H1 (cell line): Measurements from ENCODE around the gene GRXCR1. TPM values are rescaled to one million over a fixed set of nuclear protein-coding genes. Genes with fewer than 3 reads are reported as not detected.

Experiments
- CTCF ChIA-PET: fragments of 300-600 bp; sonication (Branson Sonifier 250); formaldehyde crosslinking; loops from one replicate; lab custom pipeline; 2021; ENCODE audit not compliant: partially characterized antibody; lab: Charles Lee
- POLR2A ChIA-PET: fragments of 300-600 bp; sonication (Branson Sonifier 250); formaldehyde crosslinking; loops from one replicate; lab custom pipeline; 2021; ENCODE audit warnings: inconsistent platforms; ENCODE audit not compliant: partially characterized antibody; lab: Charles Lee
- DNase-seq, 2 experiments: peaks; one replicate each; pipeline versions ENCODE4 v3.0.0 to v3.0.0-alpha.2; 2010 to 2022; ENCODE audit warnings: low spot score in 2 of 2, low read depth in 1 of 2, mixed read lengths in 1 of 2
- FAIRE-seq: peaks from 2 replicates; lab custom pipeline; 2011; peaks lifted over from hg19 to GRCh38; lab: Jason Lieb, UNC
- H2AFZ ChIP-seq: 2 replicates; pipeline ENCODE4 v1.8.1; 2012; ENCODE audit warnings: low read length, inconsistent platforms
- H2AK5ac ChIP-seq: 2 replicates; pipeline ENCODE4 v1.6.1; 2013; ENCODE audit warnings: low read depth, low read length
- H2BK120ac ChIP-seq: replicated peaks from 2 replicates; pipeline ENCODE3; 2013; ENCODE audit warnings: low read depth, low read length, inconsistent platforms
- H2BK12ac ChIP-seq: 2 replicates; pipeline ENCODE4 v1.6.1; 2013; ENCODE audit warnings: low read depth, low read length
- H2BK15ac ChIP-seq: 2 replicates; pipeline ENCODE4 v1.6.1; 2013; ENCODE audit warnings: low read length
- H2BK20ac ChIP-seq: 2 replicates; pipeline ENCODE4 v1.6.1; 2013; ENCODE audit warnings: low read length
- H2BK5ac ChIP-seq: 2 replicates; pipeline ENCODE4 v1.6.1; 2013; ENCODE audit warnings: low read depth, low read length
- H3K14ac ChIP-seq: 2 replicates; pipeline ENCODE4 v1.6.1; 2013; ENCODE audit warnings: inconsistent platforms; ENCODE audit not compliant: insufficient read length
- H3K18ac ChIP-seq: 2 replicates; pipeline ENCODE4 v1.6.1; 2013; ENCODE audit warnings: low read length; ENCODE audit errors: extremely low read depth
- H3K23ac ChIP-seq: 2 replicates; pipeline ENCODE4 v1.6.1; 2013; ENCODE audit warnings: inconsistent platforms; ENCODE audit not compliant: insufficient read length
- H3K23me2 ChIP-seq: 2 replicates; pipeline ENCODE4 v1.6.1; 2013; ENCODE audit warnings: low read depth, low read length
- H3K27ac ChIP-seq: 2 replicates; pipeline ENCODE4 v1.6.1; 2011; ENCODE audit warnings: low read depth, low read length, inconsistent platforms
- H3K27me3 ChIP-seq, 4 experiments: replicated peaks in 1 of 4; 1 replicate in 1 of 4; 2 replicates in 3 of 4; pipeline versions ENCODE4 v1.6.1 to v1.8.1; 2011 to 2013; ENCODE audit warnings: low read length in 3 of 4, mild to moderate bottlenecking in 3 of 4, inconsistent platforms in 2 of 4, mixed read lengths in 2 of 4, moderate library complexity in 1 of 4; ENCODE audit not compliant: control insufficient read depth in 3 of 4, insufficient read depth in 3 of 4; ENCODE audit errors: extremely low read depth in 1 of 4
- H3K36me3 ChIP-seq, 4 experiments: 2 replicates each; pipeline versions ENCODE4 v1.6.1 to v1.8.1; 2011 to 2013; ENCODE audit warnings: mild to moderate bottlenecking in 4 of 4, low read length in 3 of 4, moderate library complexity in 2 of 4, control low read depth in 1 of 4, inconsistent platforms in 1 of 4; ENCODE audit not compliant: insufficient read depth in 4 of 4, control insufficient read depth in 2 of 4
- H3K4ac ChIP-seq: replicated peaks from 2 replicates; pipeline ENCODE3; 2013; ENCODE audit warnings: low read length, low read depth, mixed read lengths, inconsistent platforms; ENCODE audit not compliant: insufficient read length
- H3K4me1 ChIP-seq, 4 experiments: replicated peaks in 1 of 4; 1 replicate in 1 of 4; 2 replicates in 3 of 4; pipeline versions ENCODE4 v1.6.1 to v1.8.1; 2011 to 2013; ENCODE audit warnings: low read length in 3 of 4, inconsistent platforms in 2 of 4, mixed read lengths in 1 of 4; ENCODE audit not compliant: insufficient read depth in 4 of 4, control insufficient read depth in 3 of 4
- H3K4me2 ChIP-seq, 2 experiments: 2 replicates each; pipeline versions ENCODE4 v1.6.1 to v1.8.1; 2011 to 2013; ENCODE audit warnings: low read depth in 2 of 2, low read length in 2 of 2, control low read depth in 1 of 2, inconsistent platforms in 1 of 2, mild to moderate bottlenecking in 1 of 2; ENCODE audit not compliant: insufficient read depth in 1 of 2
- H3K4me3 ChIP-seq, 4 experiments: fragments of 200-600, 300-600 bp in 1 of 4; sonication (generic), shearing (Covaris generic), sonication (Bioruptor Twin) in 1 of 4; 2 replicates each; pipeline versions ENCODE4 v1.5.1 to v1.8.1; 2011 to 2016; ENCODE audit warnings: low read length in 4 of 4, low read depth in 3 of 4, control low read depth in 2 of 4, inconsistent platforms in 2 of 4, mild to moderate bottlenecking in 2 of 4, mixed read lengths in 1 of 4, moderate library complexity in 1 of 4; ENCODE audit not compliant: insufficient read depth in 2 of 4; ENCODE audit errors: extremely low read depth in 1 of 4
- H3K56ac ChIP-seq: replicated peaks from 2 replicates; pipeline ENCODE3; 2013; ENCODE audit warnings: low read depth, mild to moderate bottlenecking, mixed read lengths, low read length, inconsistent platforms; ENCODE audit not compliant: insufficient read length
- H3K79me1 ChIP-seq: 2 replicates; pipeline ENCODE4 v1.6.1; 2013; ENCODE audit warnings: low read depth, low read length, control low read depth
- H3K79me2 ChIP-seq, 2 experiments: 2 replicates each; pipeline versions ENCODE4 v1.6.1 to v1.8.1; 2012 to 2013; ENCODE audit warnings: low read length in 2 of 2, mild to moderate bottlenecking in 2 of 2, inconsistent platforms in 1 of 2; ENCODE audit not compliant: insufficient read depth in 2 of 2, control insufficient read depth in 1 of 2
- H3K9ac ChIP-seq, 4 experiments: replicated peaks in 1 of 4; 1 replicate in 1 of 4; 2 replicates in 3 of 4; pipeline versions ENCODE4 v1.6.1 to v1.8.1; 2011 to 2013; ENCODE audit warnings: low read depth in 3 of 4, low read length in 3 of 4, control low read depth in 2 of 4, mild to moderate bottlenecking in 2 of 4, moderate library complexity in 2 of 4, inconsistent platforms in 1 of 4; ENCODE audit errors: extremely low read depth in 1 of 4
- H3K9me3 ChIP-seq, 2 experiments: 2 replicates each; pipeline versions ENCODE4 v1.6.1 to v1.8.1; 2012 to 2013; ENCODE audit warnings: mild to moderate bottlenecking in 2 of 2, moderate library complexity in 2 of 2, control low read depth in 1 of 2, inconsistent platforms in 1 of 2, low read depth in 1 of 2, low read length in 1 of 2, mixed read lengths in 1 of 2; ENCODE audit not compliant: insufficient read depth in 2 of 2
- H4K20me1 ChIP-seq, 2 experiments: replicated peaks in 1 of 2; 2 replicates each; pipeline versions ENCODE3 to v1.8.1; 2011 to 2013; ENCODE audit warnings: inconsistent platforms in 2 of 2, low read length in 2 of 2, mild to moderate bottlenecking in 1 of 2; ENCODE audit not compliant: insufficient read depth in 2 of 2, control insufficient read depth in 1 of 2
- H4K5ac ChIP-seq: 2 replicates; pipeline ENCODE4 v1.6.1; 2013; ENCODE audit warnings: low read length, low read depth, mixed read lengths, inconsistent platforms; ENCODE audit not compliant: insufficient read length
- H4K8ac ChIP-seq: 2 replicates; pipeline ENCODE4 v1.8.0; 2013; ENCODE audit warnings: mild to moderate bottlenecking, moderate library complexity, low read length, inconsistent platforms; ENCODE audit not compliant: insufficient read depth; ENCODE audit errors: extremely low read depth
- H4K91ac ChIP-seq: replicated peaks from 2 replicates; pipeline ENCODE3; 2013; ENCODE audit warnings: low read length, mixed read lengths, inconsistent platforms; ENCODE audit not compliant: insufficient read length
- ASH2L ChIP-seq: fragments of 200-600, 300-600 bp; sonication (generic); IDR thresholded peaks from one replicate; pipeline ENCODE4 v1.7.1; 2017; ENCODE audit warnings: low read length
- BCL11A ChIP-seq, 2 experiments: IDR thresholded peaks; one replicate each; pipeline ENCODE4 v1.6.1; 2011; ENCODE audit warnings: low read depth in 2 of 2, low read length in 2 of 2, mild to moderate bottlenecking in 2 of 2
- CEBPB ChIP-seq: IDR thresholded peaks from 2 replicates; pipeline ENCODE4 v1.6.1; 2012; ENCODE audit warnings: low read depth, low read length
- CTBP2 ChIP-seq: IDR thresholded peaks from 2 replicates; pipeline ENCODE4 v1.7.0; 2011; ENCODE audit warnings: borderline replicate concordance, mild to moderate bottlenecking, moderate library complexity, mixed read lengths, low read length; ENCODE audit not compliant: insufficient read depth, insufficient read length
- CTCF ChIP-seq, 3 experiments: IDR thresholded peaks; 1 replicate in 2 of 3; 2 replicates in 1 of 3; pipeline versions ENCODE4 v1.5.1 to v1.6.1; 2011; ENCODE audit warnings: low read length in 3 of 3, mild to moderate bottlenecking in 3 of 3, inconsistent platforms in 2 of 3, low read depth in 1 of 3, moderate library complexity in 1 of 3; ENCODE audit not compliant: insufficient read depth in 1 of 3; ENCODE audit errors: control extremely low read depth in 1 of 3
- GABPA ChIP-seq: IDR thresholded peaks from 2 replicates; pipeline ENCODE4 v1.6.1; 2011; ENCODE audit warnings: mild to moderate bottlenecking, low read length, moderate library complexity, borderline replicate concordance; ENCODE audit not compliant: insufficient read depth
- JUN ChIP-seq: IDR thresholded peaks from 2 replicates; pipeline ENCODE4 v1.6.1; 2011; ENCODE audit warnings: low read depth, mild to moderate bottlenecking, improper control_type of control experiment, low read length
- JUND ChIP-seq: IDR thresholded peaks from 2 replicates; pipeline ENCODE4 v1.6.1; 2011; ENCODE audit warnings: mild to moderate bottlenecking, improper control_type of control experiment, low read length
- POLR2AphosphoS5 ChIP-seq: IDR thresholded peaks from 2 replicates; pipeline ENCODE4 v1.6.1; 2011; ENCODE audit warnings: low read depth, low read length
- SIX5 ChIP-seq: IDR thresholded peaks from 2 replicates; pipeline ENCODE4 v1.6.1; 2011; ENCODE audit warnings: mild to moderate bottlenecking, low read depth, low read length
- SP4 ChIP-seq: IDR thresholded peaks from 2 replicates; pipeline ENCODE4 v1.6.1; 2012; ENCODE audit warnings: low read length, inconsistent platforms
- SRF ChIP-seq: IDR thresholded peaks from 2 replicates; pipeline ENCODE4 v1.6.1; 2011; ENCODE audit warnings: mild to moderate bottlenecking, low read depth, low read length, moderate library complexity
- TBP ChIP-seq: IDR thresholded peaks from 2 replicates; pipeline ENCODE4 v1.6.1; 2011; ENCODE audit warnings: low read depth, low read length, improper control_type of control experiment
- TCF12 ChIP-seq: IDR thresholded peaks from 2 replicates; pipeline ENCODE4 v1.6.1; 2011; ENCODE audit warnings: low read depth, mild to moderate bottlenecking, low read length
- WGBS, 2 experiments: shearing (Covaris generic) in 1 of 2; methylation state at CpG; one replicate each; pipeline versions ENCODE4 v1.1.6 to v1.1.7; 2013 to 2015; ENCODE audit warnings: low lambda C conversion rate in 2 of 2, mixed read lengths in 2 of 2, inconsistent platforms in 1 of 2, low coverage in 1 of 2, missing lambda C conversion rate in 1 of 2; ENCODE audit not compliant: insufficient replicate concordance in 2 of 2, insufficient coverage in 1 of 2, insufficient read length in 1 of 2; ENCODE audit errors: extremely low coverage in 1 of 2, missing lambda C conversion rate in 1 of 2; 5-methylcytosine and 5-hydroxymethylcytosine counted together
- polyA plus RNA-seq, 7 experiments: library from polyadenylated mRNA; depleted of rRNA in 3 of 7; stranded (reverse) in 5 of 7; unstranded in 2 of 7; fragments of >200 nt in 5 of 7; fragments of 200-250 nt in 2 of 7; gene quantifications; 1 replicate in 5 of 7; 2 replicates in 1 of 7; 4 replicates in 1 of 7; pipeline versions ENCODE4 v1.2.1 to v1.2.3, GENCODE V29; 2011 to 2013; ENCODE audit warnings: missing spikeins in 2 of 7, mixed read lengths in 2 of 7
- total RNA-seq: library from RNA; stranded (reverse); fragmentation: NEBNext Ultra II Directional; extraction: Animal tissue kit (Norgen Biotek cat#: 25700); gene quantifications from 2 replicates; pipeline ENCODE4 v1.2.1, GENCODE V29; 2021

The GRXCR1 gene
- total and polyA plus RNA-seq, 2 of the 8 experiments (the other 6 are each of a cell fraction or from before 2014, with no cell fraction given), result not detected

- Histone ChIP-seq H3K4ac (no peak overlapping the region), H2BK120ac (no peak overlapping the region), H3K27me3 (no peaks in the 10 kb centered on the region), H3K36me3 (no peaks in the 10 kb centered on the region), H3K4me1 (no peaks in the 10 kb centered on the region), H3K9ac (no peak overlapping the region), H3K79me1 (no peaks in the 10 kb centered on the region), H3K23ac (no peak overlapping the region), H3K4me2 (no peak overlapping the region), H2BK20ac (no peak overlapping the region), H2BK15ac (no peak overlapping the region), H3K23me2 (no peaks in the 10 kb centered on the region), H3K9me3 (no peaks in the 10 kb centered on the region), H4K91ac (no peak overlapping the region), H4K8ac (no peak overlapping the region), H3K4me3 (no peak overlapping the region), H4K5ac (no peak overlapping the region), H2BK5ac (no peak overlapping the region), H2AFZ (no peak overlapping the region), H4K20me1 (no peaks in the 10 kb centered on the region), H2BK12ac (no peak overlapping the region), H2AK5ac (no peak overlapping the region), H3K79me2 (no peaks in the 10 kb centered on the region), H3K14ac (no peak overlapping the region), H3K56ac (no peak overlapping the region), H3K18ac (no peak overlapping the region), H3K27ac (no peak overlapping the region)
- 87% methylated on average over 2 of the region's 2 CpGs; no CpG with 5 or more reads in 1 of the 2 experiments for WGBS, 2 experiments
- POLR2A ChIA-PET, result no interaction called here
- CTCF ChIA-PET, result interaction anchor here (0.9 kb wide), 1 partner anchor 10 kb away, joined by 3 read pairs; no protein-coding TSS in a partner anchor
- no peak for DNase-seq
- FAIRE-seq, result no peak
- TF ChIP-seq POLR2AphosphoS5, result no peak
- no peak for TF ChIP-seq GABPA
- TF ChIP-seq SIX5, result no peak
- TF ChIP-seq TCF12, result no peak
- no peak for TF ChIP-seq JUND
- no peak for TF ChIP-seq CTBP2
- TF ChIP-seq CTCF (IDR thresholded peaks at IDR 0.05; ENCODE audit: control extremely low read depth in 1 of 3, insufficient read depth in 1 of 3, low read depth in 1 of 3, low read length in 3 of 3), result no peak
- TF ChIP-seq SRF, result no peak
- TF ChIP-seq TBP, result no peak
- no peak for TF ChIP-seq SP4
- TF ChIP-seq ASH2L, result no peak
- no peak for TF ChIP-seq BCL11A (IDR thresholded peaks at IDR 0.05; ENCODE audit: low read depth in 2 of 2, low read length in 2 of 2)
- no peak for TF ChIP-seq JUN
- no peak for TF ChIP-seq CEBPB
Measured at GRCh38 chr4:42945874-42946273, 53.4 kb downstream of the GRXCR1 start.
